K562 (cell line): ENCODE data around the gene ZBP1. TPM values are rescaled to one million over a fixed set of nuclear protein-coding genes. Genes with fewer than 3 reads are reported as not detected.

ENCODE experiments used
- BCOR ChIP-seq: fragments of 450-650 bp; IDR thresholded peaks from 2 replicates; pipeline ENCODE4 v1.6.1; 2016
- C11orf30 ChIP-seq: fragments of 450-650 bp; IDR thresholded peaks from 2 replicates; pipeline ENCODE4 v1.6.1; 2016; ENCODE audit warnings: low read depth, mild to moderate bottlenecking
- DMBX1 ChIP-seq: fragments of 250-450 bp; sonication (Bioruptor Pico); IDR thresholded peaks from 2 replicates; pipeline ENCODE4 v1.8.0; 2022; ENCODE audit warnings: inconsistent platforms, mild to moderate bottlenecking, moderate library complexity, borderline replicate concordance
- EHMT2 ChIP-seq: fragments of 450-650 bp; IDR thresholded peaks from 2 replicates; pipeline ENCODE4 v1.6.1; 2018; ENCODE audit warnings: antibody characterized with exemption
- ETV6 ChIP-seq, 3 experiments: fragments of 150-350 bp in 1 of 3; sonication (generic) in 1 of 3; formaldehyde crosslinking in 1 of 3; IDR thresholded peaks; 2 replicates each; pipeline versions ENCODE4 v1.6.1 to v1.8.0; 2014 to 2022; ENCODE audit warnings: borderline replicate concordance in 2 of 3, low read depth in 2 of 3, antibody characterized with exemption in 1 of 3, low read length in 1 of 3, mild to moderate bottlenecking in 1 of 3, missing genetic modification reagents in 1 of 3
- GTF2A2 ChIP-seq: IDR thresholded peaks from 2 replicates; pipeline ENCODE4 v1.6.1; 2016; ENCODE audit warnings: mild to moderate bottlenecking, missing genetic modification characterization, missing compliant biosample characterization
- HMGN3 ChIP-seq: IDR thresholded peaks from 2 replicates; pipeline ENCODE4 v1.6.1; 2011; ENCODE audit warnings: borderline replicate concordance, low read depth, mild to moderate bottlenecking, mixed read lengths, low read length; ENCODE audit not compliant: insufficient read length; ENCODE audit errors: extremely low read depth
- NFRKB ChIP-seq: fragments of 450-650 bp; IDR thresholded peaks from 2 replicates; pipeline ENCODE4 v1.6.1; 2016; ENCODE audit warnings: low read depth
- PREB ChIP-seq: sonication (generic); formaldehyde crosslinking; IDR thresholded peaks from 2 replicates; pipeline ENCODE4 v1.8.1; 2023; ENCODE audit warnings: mild to moderate bottlenecking, missing genetic modification reagents
- RBM39 ChIP-seq: fragments of 200-400 bp; formaldehyde crosslinking; optimal IDR thresholded peaks from 2 replicates; pipeline ENCODE3; 2018; ENCODE audit warnings: low read depth, low read length
- SMARCE1 ChIP-seq: fragments of 450-650 bp; IDR thresholded peaks from 2 replicates; pipeline ENCODE4 v1.7.1; 2016; ENCODE audit warnings: mild to moderate bottlenecking
- TBP ChIP-seq: optimal IDR thresholded peaks from 2 replicates; pipeline ENCODE3; 2011; ENCODE audit warnings: low read depth, low read length, improper control_type of control experiment
- TCF7 ChIP-seq: sonication (generic); IDR thresholded peaks from 2 replicates; pipeline ENCODE4 v1.6.1; 2016; ENCODE audit warnings: antibody characterized with exemption, borderline replicate concordance
- ZBTB11 ChIP-seq, 3 experiments: fragments of 200-800 bp in 1 of 3; fragments of 250-450 bp in 1 of 3; fragments of 450-650 bp in 1 of 3; sonication (Bioruptor Pico) in 1 of 3; sonication (Bioruptor generic) in 1 of 3; formaldehyde crosslinking in 1 of 3; IDR thresholded peaks; 2 replicates each; pipeline versions ENCODE4 v1.6.1 to v1.8.0; 2016 to 2022; ENCODE audit warnings: mild to moderate bottlenecking in 2 of 3, missing genetic modification characterization in 2 of 3, missing compliant biosample characterization in 1 of 3, moderate library complexity in 1 of 3
- polyA plus RNA-seq, 8 experiments: library from polyadenylated mRNA; depleted of rRNA in 4 of 8; stranded (reverse) in 5 of 8; unstranded in 3 of 8; fragments of >200 nt; fragmentation: Nextera tagmentation in 2 of 8; fragmentation: Illumina TruSeq in 1 of 8; extraction: Ambion mirVana in 2 of 8; extraction: Trizol in 1 of 8; gene quantifications; 2 replicates each; pipeline versions ENCODE4 v1.2.1 to v1.2.3, GENCODE V29; 2011 to 2014; ENCODE audit warnings: inconsistent platforms in 1 of 8, missing spikeins in 1 of 8
- total RNA-seq, 7 experiments: library from RNA; depleted of rRNA in 6 of 7; stranded (reverse); fragments of >200 nt in 6 of 7; fragmentation: Illumina TruSeq in 2 of 7; extraction: Trizol in 2 of 7; gene quantifications; 2 replicates each; pipeline versions ENCODE4 v1.2.1 to v1.2.3, GENCODE V29; 2011 to 2021; ENCODE audit warnings: low replicate concordance in 1 of 7
- TF ChIP-seq, protein P1 (sequence below): sonication (generic); formaldehyde crosslinking; IDR thresholded peaks from 2 replicates; pipeline ENCODE4 v1.8.1; 2022; ENCODE audit warnings: missing genetic modification reagents
- TF ChIP-seq, protein P2 (sequence below): fragments of 250-450 bp; sonication (Bioruptor Pico); IDR thresholded peaks from 2 replicates; pipeline ENCODE4 v1.8.0; 2022; ENCODE audit warnings: inconsistent platforms, mild to moderate bottlenecking, moderate library complexity, borderline replicate concordance

The ZBP1 gene
- total and polyA plus RNA-seq, 9 of the 15 experiments (the other 6 are each of a cell fraction or from before 2014, with no cell fraction given) = not detected

GRCh38 chr20:57560554-57561355 is 59.5 kb downstream of the ZBP1 start, which contains the start of gene PCK1 (continued):
- TF ChIP-seq ZBTB11 (CRISPR knock-in tag; IDR thresholded peaks at IDR 0.05) (peak in 1 of 3 experiments; percentile 55; a peak in 1 of 6 replicates), RBM39 (no peak), PREB (CRISPR knock-in tag) (0 out of 2 replicates have a peak, but pooled peaks have one; percentile 70), DMBX1 (CRISPR knock-in tag) (0 out of 2 replicates have a peak, but pooled peaks have one; percentile 16), EHMT2 (peak; percentile 78; the same call in 1 of the 2 replicates), GTF2A2 (tag) (no peak), TBP (peak; percentile 41), ETV6 (IDR thresholded peaks at IDR 0.05; ENCODE audit: borderline replicate concordance in 1 of 2, low read depth in 2 of 2, low read length in 1 of 2) (no peak), ETV6 (CRISPR knock-in tag; IDR thresholded peaks at IDR 0.05; ENCODE audit: borderline replicate concordance) (no peak), SMARCE1 (peak; percentile 35; the same call in 1 of the 2 replicates), C11orf30 (no peak), TCF7 (no peak), NFRKB (no peak), BCOR (0 out of 2 replicates have a peak, but pooled peaks have one; percentile 1), HMGN3 (peak; percentile 54)
- TF ChIP-seq, protein P1, sequence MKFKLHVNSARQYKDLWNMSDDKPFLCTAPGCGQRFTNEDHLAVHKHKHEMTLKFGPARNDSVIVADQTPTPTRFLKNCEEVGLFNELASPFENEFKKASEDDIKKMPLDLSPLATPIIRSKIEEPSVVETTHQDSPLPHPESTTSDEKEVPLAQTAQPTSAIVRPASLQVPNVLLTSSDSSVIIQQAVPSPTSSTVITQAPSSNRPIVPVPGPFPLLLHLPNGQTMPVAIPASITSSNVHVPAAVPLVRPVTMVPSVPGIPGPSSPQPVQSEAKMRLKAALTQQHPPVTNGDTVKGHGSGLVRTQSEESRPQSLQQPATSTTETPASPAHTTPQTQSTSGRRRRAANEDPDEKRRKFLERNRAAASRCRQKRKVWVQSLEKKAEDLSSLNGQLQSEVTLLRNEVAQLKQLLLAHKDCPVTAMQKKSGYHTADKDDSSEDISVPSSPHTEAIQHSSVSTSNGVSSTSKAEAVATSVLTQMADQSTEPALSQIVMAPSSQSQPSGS (CRISPR knock-in tag) = 0 out of 2 replicates have a peak, but pooled peaks have one; percentile 11
- TF ChIP-seq, protein P2, sequence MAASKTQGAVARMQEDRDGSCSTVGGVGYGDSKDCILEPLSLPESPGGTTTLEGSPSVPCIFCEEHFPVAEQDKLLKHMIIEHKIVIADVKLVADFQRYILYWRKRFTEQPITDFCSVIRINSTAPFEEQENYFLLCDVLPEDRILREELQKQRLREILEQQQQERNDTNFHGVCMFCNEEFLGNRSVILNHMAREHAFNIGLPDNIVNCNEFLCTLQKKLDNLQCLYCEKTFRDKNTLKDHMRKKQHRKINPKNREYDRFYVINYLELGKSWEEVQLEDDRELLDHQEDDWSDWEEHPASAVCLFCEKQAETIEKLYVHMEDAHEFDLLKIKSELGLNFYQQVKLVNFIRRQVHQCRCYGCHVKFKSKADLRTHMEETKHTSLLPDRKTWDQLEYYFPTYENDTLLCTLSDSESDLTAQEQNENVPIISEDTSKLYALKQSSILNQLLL = no peak
